Neural progenitor cell (in vitro differentiated cells): ENCODE results near the gene ZSCAN5B. TPM values are rescaled to one million over a fixed set of nuclear protein-coding genes. Genes with fewer than 3 reads are reported as not detected.
"Not testable (repeated sequence)": the region's sequence is repeated elsewhere in the genome, so short reads cannot be mapped to it uniquely, and the experiment has no call there.

Experiments
- DNase-seq: peaks from one replicate; pipeline ENCODE4 v3.0.0-alpha.2; 2016; ENCODE audit warnings: low spot score
- H2AFZ ChIP-seq: fragments of 200-600 bp; sonication (generic); replicated peaks from 2 replicates; pipeline ENCODE4 v1.6.1; 2016; ENCODE audit warnings: antibody characterized with exemption
- H3F3A ChIP-seq: fragments of 200-600 bp; sonication (generic); 2 replicates; pipeline ENCODE4 v1.6.1; 2016; ENCODE audit warnings: antibody characterized with exemption, low read depth
- H3K27ac ChIP-seq: fragments of 200-600 bp; sonication (generic); 2 replicates; pipeline ENCODE4 v1.5.1; 2016; ENCODE audit warnings: mild to moderate bottlenecking
- H3K27me3 ChIP-seq: fragments of 200-600 bp; sonication (generic); 2 replicates; pipeline ENCODE4 v1.6.1; 2016; ENCODE audit warnings: mild to moderate bottlenecking, moderate library complexity
- H3K36me3 ChIP-seq: fragments of 200-600 bp; sonication (generic); 2 replicates; pipeline ENCODE4 v1.5.1; 2016
- H3K4me1 ChIP-seq: fragments of 200-600 bp; sonication (generic); 2 replicates; pipeline ENCODE4 v1.6.1; 2016; ENCODE audit warnings: mixed run types
- H3K4me2 ChIP-seq: fragments of 200-600 bp; sonication (generic); 2 replicates; pipeline ENCODE4 v1.6.1; 2016
- H3K4me3 ChIP-seq: fragments of 200-600 bp; sonication (generic); 2 replicates; pipeline ENCODE4 v1.5.1; 2016
- H3K79me2 ChIP-seq: fragments of 200-600 bp; sonication (generic); 2 replicates; pipeline ENCODE4 v1.6.1; 2016; ENCODE audit warnings: low read depth
- H3K9ac ChIP-seq: fragments of 200-600 bp; sonication (generic); 2 replicates; pipeline ENCODE4 v1.6.1; 2016
- H3K9me3 ChIP-seq: fragments of 200-600 bp; sonication (generic); 2 replicates; pipeline ENCODE4 v1.5.1; 2016; ENCODE audit warnings: low read depth
- H4K20me1 ChIP-seq: fragments of 200-600 bp; sonication (generic); 2 replicates; pipeline ENCODE4 v1.6.1; 2016; ENCODE audit warnings: low read depth
- H3K27ac Mint-ChIP-seq: 3 replicates; pipeline ENCODE4 v1.8.0; 2021; ENCODE audit warnings: mixed read lengths
- H3K27me3 Mint-ChIP-seq: 2 replicates; pipeline ENCODE4 v1.8.0; 2022; ENCODE audit warnings: low read depth, mild to moderate bottlenecking, inconsistent platforms, moderate library complexity, mixed read lengths; ENCODE audit not compliant: insufficient read depth
- H3K36me3 Mint-ChIP-seq: 3 replicates; pipeline ENCODE4 v1.8.0; 2021; ENCODE audit warnings: mixed read lengths
- H3K4me1 Mint-ChIP-seq: 3 replicates; pipeline ENCODE4 v1.8.0; 2021; ENCODE audit warnings: mixed read lengths
- H3K4me3 Mint-ChIP-seq: 3 replicates; pipeline ENCODE4 v1.8.0; 2021; ENCODE audit warnings: mild to moderate bottlenecking, moderate library complexity, mixed read lengths
- H3K9me3 Mint-ChIP-seq: 3 replicates; pipeline ENCODE4 v1.8.0; 2020; ENCODE audit warnings: mixed read lengths
- CTCF ChIP-seq: fragments of 200-600 bp; sonication (generic); IDR thresholded peaks from 2 replicates; pipeline ENCODE4 v1.5.1; 2017; ENCODE audit warnings: antibody characterized with exemption, mild to moderate bottlenecking
- EZH2 ChIP-seq: fragments of 200-600 bp; sonication (generic); IDR thresholded peaks from 2 replicates; pipeline ENCODE4 v1.6.1; 2017; ENCODE audit warnings: antibody characterized with exemption, mild to moderate bottlenecking, moderate library complexity
- EZH2phosphoT487 ChIP-seq: fragments of 200-600 bp; sonication (generic); IDR thresholded peaks from 2 replicates; pipeline ENCODE4 v1.6.1; 2017; ENCODE audit warnings: antibody characterized with exemption
- total RNA-seq: library from RNA; depleted of rRNA; stranded (reverse); fragments of >200 nt; gene quantifications from 2 replicates; pipeline ENCODE4 v1.2.3, GENCODE V29; 2015; ENCODE audit warnings: low replicate concordance

The ZSCAN5B gene
- total RNA-seq, 1 donor from 2014 or later: not detected

DNA sequence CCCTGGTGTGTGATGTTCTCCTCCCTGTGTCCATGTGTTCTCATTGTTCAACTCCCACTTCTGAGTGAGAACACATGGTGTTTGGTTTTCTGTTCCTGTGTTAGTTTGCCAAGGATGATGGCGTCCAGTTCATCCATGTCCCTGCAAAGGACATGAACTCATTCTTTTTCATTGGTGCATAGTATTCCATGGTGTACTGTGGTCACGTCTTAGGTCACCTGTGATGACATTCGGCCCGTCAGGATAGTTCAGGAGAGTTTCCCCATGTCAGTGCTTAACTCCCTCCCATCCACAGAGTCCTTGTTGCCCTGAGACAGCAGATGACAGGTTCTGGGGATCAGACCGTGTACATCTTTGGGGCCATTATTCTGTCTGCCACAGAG lies 47.9 kb downstream of the ZSCAN5B start:
- no peak overlapping the region for H3K4me2 ChIP-seq
- Mint-ChIP-seq H3K27ac (no peak overlapping the region), H3K27me3 (peaks cover 7% of the 10 kb centered on the region), H3K4me1 (peaks cover 25% of the 10 kb centered on the region), H3K36me3 (peaks cover 24% of the 10 kb centered on the region), H3K4me3 (no peak overlapping the region), H3K9me3 (peaks cover 6% of the 10 kb centered on the region)
- H3K27me3 ChIP-seq: no peaks in the 10 kb centered on the region
- peaks cover 28% of the 10 kb centered on the region for H3F3A ChIP-seq
- no peak overlapping the region for H3K9ac ChIP-seq
- no peak overlapping the region for H2AFZ ChIP-seq
- DNase-seq: no peak
- peaks cover 43% of the 10 kb centered on the region for H4K20me1 ChIP-seq
- no peak overlapping the region for H3K4me3 ChIP-seq
- no peaks in the 10 kb centered on the region for H3K36me3 ChIP-seq
- H3K79me2 ChIP-seq: peaks cover 41% of the 10 kb centered on the region
- H3K9me3 ChIP-seq: no peaks in the 10 kb centered on the region
- no peak overlapping the region for H3K27ac ChIP-seq
- TF ChIP-seq EZH2phosphoT487: no peak
- TF ChIP-seq CTCF: no peak
- TF ChIP-seq EZH2: no peak
- peaks cover 20% of the 10 kb centered on the region for H3K4me1 ChIP-seq

GRCh38 chr19:56148955-56149655 lies 48.5 kb downstream of the ZSCAN5B start:
- not testable (repeated sequence) for H3K27ac Mint-ChIP-seq, H2AFZ ChIP-seq, H3K9me3 ChIP-seq, H3K27me3 ChIP-seq, H3K4me2 ChIP-seq, H3K27me3 Mint-ChIP-seq, H3K9me3 Mint-ChIP-seq, H3K4me3 ChIP-seq, H3K4me3 Mint-ChIP-seq, H3K27ac ChIP-seq, DNase-seq, H3K9ac ChIP-seq, H3K36me3 ChIP-seq
- Histone ChIP-seq H3K79me2 (peaks cover 47% of the 10 kb centered on the region), H3F3A (peaks cover 28% of the 10 kb centered on the region), H4K20me1 (peaks cover 46% of the 10 kb centered on the region), H3K4me1 (peaks cover 19% of the 10 kb centered on the region)
- H3K4me1 Mint-ChIP-seq: peaks cover 27% of the 10 kb centered on the region
- peaks cover 24% of the 10 kb centered on the region for H3K36me3 Mint-ChIP-seq

GRCh38 chr19:56148096-56148495 lies 49.5 kb downstream of the ZSCAN5B start:
- Mint-ChIP-seq H3K4me3 (no peak overlapping the region), H3K27me3 (peaks cover 6% of the 10 kb centered on the region), H3K27ac (no peak overlapping the region), H3K4me1 (peaks cover 24% of the 10 kb centered on the region), H3K36me3 (peaks cover 19% of the 10 kb centered on the region), H3K9me3 (peaks cover 6% of the 10 kb centered on the region)
- no peaks in the 10 kb centered on the region for H3K9me3 ChIP-seq
- no peak for DNase-seq
- H3K36me3 ChIP-seq: no peaks in the 10 kb centered on the region
- TF ChIP-seq CTCF: no peak
- no peak for TF ChIP-seq EZH2
- no peak for TF ChIP-seq EZH2phosphoT487
- H3K27me3 ChIP-seq: no peaks in the 10 kb centered on the region
- H3K4me3 ChIP-seq: no peak overlapping the region
- H3K4me2 ChIP-seq: no peak overlapping the region
- no peak overlapping the region for H2AFZ ChIP-seq
- no peak overlapping the region for H3K27ac ChIP-seq
- peaks cover 56% of the 10 kb centered on the region for H3K79me2 ChIP-seq
- peaks cover 9% of the 10 kb centered on the region for H3K4me1 ChIP-seq
- H3K9ac ChIP-seq: no peak overlapping the region
- peaks cover 19% of the 10 kb centered on the region for H3F3A ChIP-seq
- peaks cover 39% of the 10 kb centered on the region for H4K20me1 ChIP-seq

DNA sequence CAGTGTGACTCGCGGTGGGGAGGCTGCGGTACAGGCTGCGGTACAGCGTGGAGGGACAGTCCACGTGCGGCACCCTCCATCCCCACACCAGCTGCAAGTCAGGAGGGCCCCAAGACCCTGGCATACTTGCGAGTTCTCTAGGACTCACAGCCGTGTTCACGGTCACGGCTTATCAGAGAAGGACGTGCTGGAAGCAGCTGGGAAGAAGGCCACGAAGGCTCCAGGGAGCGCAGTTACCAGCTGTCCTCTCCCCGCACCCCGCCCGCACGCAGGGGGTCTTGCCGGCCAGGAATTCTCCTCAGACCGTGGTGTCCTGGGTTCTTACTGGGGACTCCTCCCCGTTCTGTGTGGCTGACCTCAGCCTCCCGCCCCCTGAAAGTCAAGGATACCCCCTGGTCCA lies 50.3 kb downstream of the ZSCAN5B start:
- no peaks in the 10 kb centered on the region for H3K9me3 ChIP-seq
- no peak overlapping the region for H3K4me3 ChIP-seq
- DNase-seq: no peak
- Mint-ChIP-seq H3K4me3 (no peak overlapping the region), H3K9me3 (peaks cover 6% of the 10 kb centered on the region), H3K4me1 (peaks cover 19% of the 10 kb centered on the region), H3K27me3 (peaks cover 6% of the 10 kb centered on the region), H3K27ac (no peak overlapping the region), H3K36me3 (peaks cover 19% of the 10 kb centered on the region)
- H3K36me3 ChIP-seq: no peaks in the 10 kb centered on the region
- H3F3A ChIP-seq: peaks cover 11% of the 10 kb centered on the region
- H3K27me3 ChIP-seq: no peaks in the 10 kb centered on the region
- peaks cover 31% of the 10 kb centered on the region for H4K20me1 ChIP-seq
- H3K4me2 ChIP-seq: no peak overlapping the region
- no peak overlapping the region for H3K9ac ChIP-seq
- no peak overlapping the region for H3K27ac ChIP-seq
- H3K79me2 ChIP-seq: peaks cover 56% of the 10 kb centered on the region
- no peak overlapping the region for H2AFZ ChIP-seq
- peaks cover 5% of the 10 kb centered on the region for H3K4me1 ChIP-seq
- TF ChIP-seq CTCF: no peak
- no peak for TF ChIP-seq EZH2
- TF ChIP-seq EZH2phosphoT487: no peak
